ENCODE measurements around the gene MET.

DNA sequence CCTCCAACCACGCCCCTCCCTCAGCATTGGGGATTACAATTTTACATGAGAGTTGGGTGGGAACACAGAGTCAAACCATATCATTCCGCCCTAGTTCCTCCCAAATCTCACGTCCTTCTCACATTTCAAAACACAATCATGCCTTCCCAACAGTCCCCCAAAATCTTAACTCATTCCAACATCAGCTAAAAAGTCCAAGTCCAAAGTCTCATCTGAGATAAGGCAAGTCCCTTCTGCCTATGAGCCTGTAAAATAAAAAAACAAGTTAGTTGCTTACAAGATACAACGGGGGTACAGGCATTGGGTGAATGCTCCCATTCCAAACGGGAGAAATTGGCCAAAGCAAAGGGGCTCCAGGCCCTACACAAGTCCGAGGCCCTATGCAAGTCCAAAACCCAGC, 112.7 kb downstream of the MET start:
- TF ChIP-seq EZH2 (IDR thresholded peaks at IDR 0.05), result no peak
- no peak for TF ChIP-seq EZH2phosphoT487 (IDR thresholded peaks at IDR 0.05)
- TF ChIP-seq, protein P1, sequence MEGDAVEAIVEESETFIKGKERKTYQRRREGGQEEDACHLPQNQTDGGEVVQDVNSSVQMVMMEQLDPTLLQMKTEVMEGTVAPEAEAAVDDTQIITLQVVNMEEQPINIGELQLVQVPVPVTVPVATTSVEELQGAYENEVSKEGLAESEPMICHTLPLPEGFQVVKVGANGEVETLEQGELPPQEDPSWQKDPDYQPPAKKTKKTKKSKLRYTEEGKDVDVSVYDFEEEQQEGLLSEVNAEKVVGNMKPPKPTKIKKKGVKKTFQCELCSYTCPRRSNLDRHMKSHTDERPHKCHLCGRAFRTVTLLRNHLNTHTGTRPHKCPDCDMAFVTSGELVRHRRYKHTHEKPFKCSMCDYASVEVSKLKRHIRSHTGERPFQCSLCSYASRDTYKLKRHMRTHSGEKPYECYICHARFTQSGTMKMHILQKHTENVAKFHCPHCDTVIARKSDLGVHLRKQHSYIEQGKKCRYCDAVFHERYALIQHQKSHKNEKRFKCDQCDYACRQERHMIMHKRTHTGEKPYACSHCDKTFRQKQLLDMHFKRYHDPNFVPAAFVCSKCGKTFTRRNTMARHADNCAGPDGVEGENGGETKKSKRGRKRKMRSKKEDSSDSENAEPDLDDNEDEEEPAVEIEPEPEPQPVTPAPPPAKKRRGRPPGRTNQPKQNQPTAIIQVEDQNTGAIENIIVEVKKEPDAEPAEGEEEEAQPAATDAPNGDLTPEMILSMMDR (IDR thresholded peaks at IDR 0.05), result no peak
